ENCODE measurements around the gene GAN. TPM values are rescaled to one million over a fixed set of nuclear protein-coding genes. Genes with fewer than 3 reads are reported as not detected.

Gene GAN
- total and polyA plus RNA-seq, 9 of the 15 experiments (the other 6 are each of a cell fraction or from before 2014, with no cell fraction given), result 0.83 to 15.1 (median 5.2) TPM

DNA sequence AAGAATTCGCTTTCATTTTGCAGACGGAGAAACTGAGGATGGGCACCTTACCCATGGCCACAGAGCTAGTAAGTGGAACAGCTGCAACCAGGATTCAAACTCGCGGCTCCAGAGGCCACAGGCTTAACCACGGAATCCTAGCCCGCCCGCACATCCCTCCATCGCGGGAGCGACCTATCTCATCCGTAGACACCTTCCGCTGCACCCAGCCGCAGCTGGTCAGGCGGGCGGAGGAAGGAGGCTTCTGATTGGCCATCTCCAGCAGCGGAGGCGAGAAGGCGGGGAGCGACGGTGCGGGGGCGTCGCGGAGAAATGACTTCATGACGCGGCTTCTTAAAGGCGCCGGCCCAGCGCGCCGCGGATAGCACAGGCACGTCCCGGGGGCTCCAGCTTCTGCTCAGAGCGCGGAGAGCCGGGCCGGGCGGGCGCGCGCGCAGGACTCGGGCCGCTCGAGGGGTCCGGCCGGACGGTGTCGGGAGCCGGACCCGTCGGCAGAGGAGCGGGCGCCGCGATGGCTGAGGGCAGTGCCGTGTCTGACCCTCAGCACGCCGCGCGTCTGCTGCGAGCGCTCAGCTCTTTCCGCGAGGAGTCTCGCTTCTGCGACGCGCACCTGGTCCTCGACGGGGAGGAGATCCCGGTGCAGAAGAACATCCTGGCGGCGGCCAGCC, at the start of gene GAN (continued):
- TF ChIP-seq, protein P1, sequence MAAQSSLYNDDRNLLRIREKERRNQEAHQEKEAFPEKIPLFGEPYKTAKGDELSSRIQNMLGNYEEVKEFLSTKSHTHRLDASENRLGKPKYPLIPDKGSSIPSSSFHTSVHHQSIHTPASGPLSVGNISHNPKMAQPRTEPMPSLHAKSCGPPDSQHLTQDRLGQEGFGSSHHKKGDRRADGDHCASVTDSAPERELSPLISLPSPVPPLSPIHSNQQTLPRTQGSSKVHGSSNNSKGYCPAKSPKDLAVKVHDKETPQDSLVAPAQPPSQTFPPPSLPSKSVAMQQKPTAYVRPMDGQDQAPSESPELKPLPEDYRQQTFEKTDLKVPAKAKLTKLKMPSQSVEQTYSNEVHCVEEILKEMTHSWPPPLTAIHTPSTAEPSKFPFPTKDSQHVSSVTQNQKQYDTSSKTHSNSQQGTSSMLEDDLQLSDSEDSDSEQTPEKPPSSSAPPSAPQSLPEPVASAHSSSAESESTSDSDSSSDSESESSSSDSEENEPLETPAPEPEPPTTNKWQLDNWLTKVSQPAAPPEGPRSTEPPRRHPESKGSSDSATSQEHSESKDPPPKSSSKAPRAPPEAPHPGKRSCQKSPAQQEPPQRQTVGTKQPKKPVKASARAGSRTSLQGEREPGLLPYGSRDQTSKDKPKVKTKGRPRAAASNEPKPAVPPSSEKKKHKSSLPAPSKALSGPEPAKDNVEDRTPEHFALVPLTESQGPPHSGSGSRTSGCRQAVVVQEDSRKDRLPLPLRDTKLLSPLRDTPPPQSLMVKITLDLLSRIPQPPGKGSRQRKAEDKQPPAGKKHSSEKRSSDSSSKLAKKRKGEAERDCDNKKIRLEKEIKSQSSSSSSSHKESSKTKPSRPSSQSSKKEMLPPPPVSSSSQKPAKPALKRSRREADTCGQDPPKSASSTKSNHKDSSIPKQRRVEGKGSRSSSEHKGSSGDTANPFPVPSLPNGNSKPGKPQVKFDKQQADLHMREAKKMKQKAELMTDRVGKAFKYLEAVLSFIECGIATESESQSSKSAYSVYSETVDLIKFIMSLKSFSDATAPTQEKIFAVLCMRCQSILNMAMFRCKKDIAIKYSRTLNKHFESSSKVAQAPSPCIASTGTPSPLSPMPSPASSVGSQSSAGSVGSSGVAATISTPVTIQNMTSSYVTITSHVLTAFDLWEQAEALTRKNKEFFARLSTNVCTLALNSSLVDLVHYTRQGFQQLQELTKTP (IDR thresholded peaks at IDR 0.05; ENCODE audit: low read depth in 1 of 2, partially characterized antibody in 2 of 2), result no peak
- no peak for TF ChIP-seq TAF7 (tag; IDR thresholded peaks at IDR 0.05)
- no peak for TF ChIP-seq ZNF146 (CRISPR knock-in tag; IDR thresholded peaks at IDR 0.05; ENCODE audit: unreplicated experiment)
- no peak for TF ChIP-seq HNRNPL (IDR thresholded peaks at IDR 0.05; ENCODE audit: low read depth, low read length)
- TF ChIP-seq ZNF263 (CRISPR knock-in tag; IDR thresholded peaks at IDR 0.05; ENCODE audit: borderline replicate concordance), result no peak
- no peak for TF ChIP-seq KAT2B (IDR thresholded peaks at IDR 0.05; ENCODE audit: low read depth, low read length)
- TF ChIP-seq, protein P2, sequence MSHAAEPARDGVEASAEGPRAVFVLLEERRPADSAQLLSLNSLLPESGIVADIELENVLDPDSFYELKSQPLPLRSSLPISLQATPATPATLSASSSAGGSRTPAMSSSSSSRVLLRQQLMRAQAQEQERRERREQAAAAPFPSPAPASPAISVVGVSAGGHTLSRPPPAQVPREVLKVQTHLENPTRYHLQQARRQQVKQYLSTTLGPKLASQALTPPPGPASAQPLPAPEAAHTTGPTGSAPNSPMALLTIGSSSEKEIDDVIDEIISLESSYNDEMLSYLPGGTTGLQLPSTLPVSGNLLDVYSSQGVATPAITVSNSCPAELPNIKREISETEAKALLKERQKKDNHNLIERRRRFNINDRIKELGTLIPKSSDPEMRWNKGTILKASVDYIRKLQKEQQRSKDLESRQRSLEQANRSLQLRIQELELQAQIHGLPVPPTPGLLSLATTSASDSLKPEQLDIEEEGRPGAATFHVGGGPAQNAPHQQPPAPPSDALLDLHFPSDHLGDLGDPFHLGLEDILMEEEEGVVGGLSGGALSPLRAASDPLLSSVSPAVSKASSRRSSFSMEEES (CRISPR knock-in tag; IDR thresholded peaks at IDR 0.05), result no peak
- TF ChIP-seq, protein P3, sequence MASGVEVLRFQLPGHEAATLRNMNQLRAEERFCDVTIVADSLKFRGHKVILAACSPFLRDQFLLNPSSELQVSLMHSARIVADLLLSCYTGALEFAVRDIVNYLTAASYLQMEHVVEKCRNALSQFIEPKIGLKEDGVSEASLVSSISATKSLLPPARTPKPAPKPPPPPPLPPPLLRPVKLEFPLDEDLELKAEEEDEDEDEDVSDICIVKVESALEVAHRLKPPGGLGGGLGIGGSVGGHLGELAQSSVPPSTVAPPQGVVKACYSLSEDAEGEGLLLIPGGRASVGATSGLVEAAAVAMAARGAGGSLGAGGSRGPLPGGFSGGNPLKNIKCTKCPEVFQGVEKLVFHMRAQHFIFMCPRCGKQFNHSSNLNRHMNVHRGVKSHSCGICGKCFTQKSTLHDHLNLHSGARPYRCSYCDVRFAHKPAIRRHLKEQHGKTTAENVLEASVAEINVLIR (CRISPR knock-in tag; IDR thresholded peaks at IDR 0.05), result peak; percentile 98
- TF ChIP-seq ZC3H8 (IDR thresholded peaks at IDR 0.05), result no peak
- peak; percentile 80 to 92 for TF ChIP-seq SIN3A (IDR thresholded peaks at IDR 0.05; ENCODE audit: borderline replicate concordance in 2 of 2, control insufficient read depth in 1 of 2, low read depth in 2 of 2, low read length in 2 of 2)
- TF ChIP-seq BMI1 (IDR thresholded peaks at IDR 0.05; ENCODE audit: low read length), result no peak
- TF ChIP-seq, protein P4, sequence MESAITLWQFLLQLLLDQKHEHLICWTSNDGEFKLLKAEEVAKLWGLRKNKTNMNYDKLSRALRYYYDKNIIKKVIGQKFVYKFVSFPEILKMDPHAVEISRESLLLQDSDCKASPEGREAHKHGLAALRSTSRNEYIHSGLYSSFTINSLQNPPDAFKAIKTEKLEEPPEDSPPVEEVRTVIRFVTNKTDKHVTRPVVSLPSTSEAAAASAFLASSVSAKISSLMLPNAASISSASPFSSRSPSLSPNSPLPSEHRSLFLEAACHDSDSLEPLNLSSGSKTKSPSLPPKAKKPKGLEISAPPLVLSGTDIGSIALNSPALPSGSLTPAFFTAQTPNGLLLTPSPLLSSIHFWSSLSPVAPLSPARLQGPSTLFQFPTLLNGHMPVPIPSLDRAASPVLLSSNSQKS (CRISPR knock-in tag; IDR thresholded peaks at IDR 0.05), result no peak
- TF ChIP-seq EWSR1 (IDR thresholded peaks at IDR 0.05; ENCODE audit: borderline replicate concordance, low read depth, partially characterized antibody), result no peak
- TF ChIP-seq ZNF3 (CRISPR knock-in tag; IDR thresholded peaks at IDR 0.05), result no peak
- TF ChIP-seq IFI16 (CRISPR knock-in tag; IDR thresholded peaks at IDR 0.05), result no peak
- no peak for TF ChIP-seq SMARCB1 (IDR thresholded peaks at IDR 0.05; ENCODE audit: insufficient read length, low read depth)
- TF ChIP-seq PPARD (CRISPR knock-in tag; IDR thresholded peaks at IDR 0.05), result no peak
- TF ChIP-seq ZFX (CRISPR knock-in tag; IDR thresholded peaks at IDR 0.05), result peak; percentile 50
- TF ChIP-seq, protein P5, sequence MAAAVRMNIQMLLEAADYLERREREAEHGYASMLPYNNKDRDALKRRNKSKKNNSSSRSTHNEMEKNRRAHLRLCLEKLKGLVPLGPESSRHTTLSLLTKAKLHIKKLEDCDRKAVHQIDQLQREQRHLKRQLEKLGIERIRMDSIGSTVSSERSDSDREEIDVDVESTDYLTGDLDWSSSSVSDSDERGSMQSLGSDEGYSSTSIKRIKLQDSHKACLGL (CRISPR knock-in tag; IDR thresholded peaks at IDR 0.05; ENCODE audit: borderline replicate concordance, poor library complexity, severe bottlenecking), result no peak
